ENCODE measurements around the gene S100A2. TPM values are rescaled to one million over a fixed set of nuclear protein-coding genes. Genes with fewer than 3 reads are reported as not detected.

S100A2 gene
- polyA plus RNA-seq, 3 donors, result 0.32 TPM; not detected in 2

DNA sequence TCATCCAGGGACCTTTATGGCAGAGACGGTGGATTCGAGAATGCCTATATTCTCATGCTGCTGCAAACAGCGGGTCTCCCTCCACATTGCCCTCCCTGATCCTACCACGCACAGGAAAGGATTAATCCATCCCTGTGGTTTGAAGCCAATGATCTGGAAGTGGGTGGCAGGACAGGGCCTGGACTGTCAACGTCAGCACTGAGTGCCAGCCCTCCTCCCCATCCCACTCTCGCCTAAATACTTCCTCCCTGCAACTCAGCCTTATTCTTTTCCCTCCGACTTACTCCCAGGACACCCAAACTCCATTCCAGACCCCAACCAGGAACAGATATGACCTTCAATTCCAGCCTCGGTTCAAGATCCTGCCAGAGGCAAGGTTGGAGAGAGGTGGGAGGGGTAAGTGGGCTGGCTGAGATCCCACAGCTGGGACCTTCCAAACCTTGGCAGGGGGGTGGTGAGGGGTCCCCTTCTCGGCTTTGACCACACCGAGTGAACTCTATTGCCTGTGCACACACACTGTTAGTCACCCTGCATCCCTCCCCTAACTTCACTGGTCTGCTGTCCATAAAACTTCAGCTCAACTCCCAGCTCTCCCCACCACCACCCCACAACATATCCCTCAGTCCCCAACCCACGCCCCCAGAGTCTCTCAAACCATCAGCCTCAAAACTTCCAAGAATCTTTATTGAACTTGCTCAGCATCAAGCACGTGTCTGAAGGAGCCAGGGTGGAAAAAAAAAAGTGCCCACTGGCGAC is 22.5 kb downstream of the S100A2 start:
- Histone ChIP-seq H3K4me2 (replicated peaks; ENCODE audit: extremely low read depth, low read length, poor library complexity, severe bottlenecking) (peak overlapping the region; percentile 98), H3K27me3 (ENCODE audit: control insufficient read depth in 2 of 2, insufficient read depth in 2 of 2, low read length in 2 of 2) (no peaks in the 10 kb centered on the region), H4K20me1 (ENCODE audit: insufficient read depth, low read length) (peaks cover 37% of the 10 kb centered on the region), H2AFZ (ENCODE audit: insufficient read depth, low read depth, low read length, poor library complexity, severe bottlenecking) (no peak overlapping the region), H3K27ac (ENCODE audit: low read depth in 1 of 2, low read length in 2 of 2) (peak overlapping the region; percentile 72 to 91), H3K79me2 (ENCODE audit: insufficient read depth, low read length) (peaks cover 56% of the 10 kb centered on the region), H3K9me3 (replicated peaks in 1 of 2; ENCODE audit: control insufficient read depth in 1 of 2, insufficient read depth in 1 of 2, low read length in 2 of 2) (no peaks in the 10 kb centered on the region), H3K36me3 (replicated peaks in 1 of 2; ENCODE audit: control insufficient read depth in 1 of 2, insufficient read depth in 2 of 2, low read length in 2 of 2) (peaks cover 20 to 27% of the 10 kb centered on the region in 2 donors), H3K9ac (ENCODE audit: insufficient read depth, low read length, poor library complexity, severe bottlenecking) (no peak overlapping the region), H3K4me1 (ENCODE audit: control insufficient read depth in 1 of 2, insufficient read depth in 2 of 2, low read length in 2 of 2) (peaks cover 80 to 92% of the 10 kb centered on the region in 2 donors), H3K4me3 (replicated peaks in 1 of 3; ENCODE audit: low read depth in 2 of 3, low read length in 3 of 3) (peak overlapping the region in 2 of 3 experiments; percentile 87 to 94)
- peak overlapping the region; percentile 90 to 98 (median 95) for H3K27ac Mint-ChIP-seq
- peaks cover 91% of the 10 kb centered on the region for H3K4me1 Mint-ChIP-seq
- peaks cover 0 to 6% (median 0%) of the 10 kb centered on the region in 3 donors for H3K27me3 Mint-ChIP-seq (ENCODE audit: low read depth in 3 of 3)
- 61% methylated on average over 5 of the region's 13 CpGs for WGBS (ENCODE audit: insufficient coverage)
- peak overlapping the region; percentile 98 to 100 for H3K4me3 Mint-ChIP-seq
- intact Hi-C loops (cut with micrococcal nuclease), result no loop called here
- no peak for TF ChIP-seq CTCF (IDR thresholded peaks at IDR 0.05)
- H3K36me3 Mint-ChIP-seq, result peaks cover 37 to 42% of the 10 kb centered on the region in 2 donors
- peaks cover 0 to 1% (median 0%) of the 10 kb centered on the region in 7 donors for H3K9me3 Mint-ChIP-seq
- no peak for DNase-seq

- H3K27me3 ChIP-seq (ENCODE audit: control insufficient read depth in 2 of 2, insufficient read depth in 2 of 2, low read length in 2 of 2), result no peaks in the 10 kb centered on the region
- peaks cover 37% of the 10 kb centered on the region for H4K20me1 ChIP-seq (ENCODE audit: insufficient read depth, low read length)
- Mint-ChIP-seq H3K9me3 (peaks cover 0 to 1% (median 0%) of the 10 kb centered on the region in 7 donors), H3K27ac (peak overlapping the region; percentile 90 to 98 (median 95)), H3K27me3 (ENCODE audit: low read depth in 3 of 3) (peaks cover 0 to 7% (median 0%) of the 10 kb centered on the region in 3 donors), H3K4me1 (peaks cover 88% of the 10 kb centered on the region), H3K36me3 (peaks cover 37 to 42% of the 10 kb centered on the region in 2 donors), H3K4me3 (peak overlapping the region; percentile 37 to 100)
- H3K4me3 ChIP-seq (replicated peaks in 1 of 3; ENCODE audit: low read depth in 2 of 3, low read length in 3 of 3), result peak overlapping the region in 1 of 3 experiments; percentile 94
- peak overlapping the region; percentile 51 for H3K9ac ChIP-seq (ENCODE audit: insufficient read depth, low read length, poor library complexity, severe bottlenecking)
- H3K9me3 ChIP-seq (replicated peaks in 1 of 2; ENCODE audit: control insufficient read depth in 1 of 2, insufficient read depth in 1 of 2, low read length in 2 of 2), result no peaks in the 10 kb centered on the region
- WGBS (ENCODE audit: insufficient coverage), result 39% methylated on average over 6 of the region's 13 CpGs
- H3K36me3 ChIP-seq (replicated peaks in 1 of 2; ENCODE audit: control insufficient read depth in 1 of 2, insufficient read depth in 2 of 2, low read length in 2 of 2), result peaks cover 20 to 27% of the 10 kb centered on the region in 2 donors
- H3K4me1 ChIP-seq (ENCODE audit: control insufficient read depth in 1 of 2, insufficient read depth in 2 of 2, low read length in 2 of 2), result peaks cover 74 to 92% of the 10 kb centered on the region in 2 donors
- peak in 2 of 3 donors; percentile 31 to 50 for DNase-seq
- H2AFZ ChIP-seq (ENCODE audit: insufficient read depth, low read depth, low read length, poor library complexity, severe bottlenecking), result no peak overlapping the region
- peak overlapping the region; percentile 98 for H3K4me2 ChIP-seq (replicated peaks; ENCODE audit: extremely low read depth, low read length, poor library complexity, severe bottlenecking)
- peaks cover 51% of the 10 kb centered on the region for H3K79me2 ChIP-seq (ENCODE audit: insufficient read depth, low read length)
- H3K27ac ChIP-seq (ENCODE audit: low read depth in 1 of 2, low read length in 2 of 2), result peak overlapping the region; percentile 72 to 91
- intact Hi-C loops (cut with micrococcal nuclease), result no loop called here
- no peak for TF ChIP-seq CTCF (IDR thresholded peaks at IDR 0.05)
Observed at GRCh38 chr1:153541641-153542590, 23.7 kb downstream of the S100A2 start.

All from CD14-positive monocyte (primary cell).